ENCODE results near the gene C5orf47. TPM values are rescaled to one million over a fixed set of nuclear protein-coding genes. Genes with fewer than 3 reads are reported as not detected.
A peak's percentile ranks its signal among the peaks of the same experiment; 100 is the strongest.
"Not testable (repeated sequence)": the region's sequence is repeated elsewhere in the genome, so short reads cannot be mapped to it uniquely, and the experiment has no call there.

C5orf47 gene
- total RNA-seq, 1 donor from 2014 or later: not detected

GRCh38 chr5:174020069-174020927, 31.3 kb downstream of the C5orf47 start:
- not testable (repeated sequence) for H3K9me3 Mint-ChIP-seq; H3K36me3 Mint-ChIP-seq (ENCODE audit: low read depth); H3K27me3 Mint-ChIP-seq (ENCODE audit: low read depth)
- H3K27ac Mint-ChIP-seq (ENCODE audit: unreplicated experiment): peak overlapping the region; percentile 92
- peak; percentile 72 for TF ChIP-seq CTCF (conservative IDR thresholded peaks at IDR 0.05)
- peaks cover 23% of the 10 kb centered on the region for H3K4me1 Mint-ChIP-seq
- peak; percentile 50 for DNase-seq (ENCODE audit: low read depth, low spot score)
- peak overlapping the region; percentile 87 for H3K4me3 Mint-ChIP-seq

GRCh38 chr5:174020928-174021304, 31.9 kb downstream of the C5orf47 start:
- peaks cover 23% of the 10 kb centered on the region for H3K4me1 Mint-ChIP-seq
- TF ChIP-seq CTCF (conservative IDR thresholded peaks at IDR 0.05): no peak
- no peaks in the 10 kb centered on the region for H3K36me3 Mint-ChIP-seq (ENCODE audit: low read depth)
- H3K27ac Mint-ChIP-seq (ENCODE audit: unreplicated experiment): no peak overlapping the region
- peaks cover 3% of the 10 kb centered on the region for H3K27me3 Mint-ChIP-seq (ENCODE audit: low read depth)
- peaks cover 4% of the 10 kb centered on the region for H3K9me3 Mint-ChIP-seq
- H3K4me3 Mint-ChIP-seq: no peak overlapping the region
- DNase-seq (ENCODE audit: low read depth, low spot score): no peak

GRCh38 chr5:174022384-174023095, 33.6 kb downstream of the C5orf47 start:
- Mint-ChIP-seq H3K27ac (ENCODE audit: unreplicated experiment) (peak overlapping the region; percentile 81), H3K9me3 (peaks cover 4% of the 10 kb centered on the region), H3K27me3 (ENCODE audit: low read depth) (peaks cover 10% of the 10 kb centered on the region), H3K4me1 (peaks cover 23% of the 10 kb centered on the region), H3K36me3 (ENCODE audit: low read depth) (no peaks in the 10 kb centered on the region), H3K4me3 (peak overlapping the region; percentile 31)
- TF ChIP-seq CTCF (conservative IDR thresholded peaks at IDR 0.05): no peak
- DNase-seq (ENCODE audit: low read depth, low spot score): no peak

- Mint-ChIP-seq H3K9me3 (peaks cover 14% of the 10 kb centered on the region), H3K36me3 (ENCODE audit: low read depth) (peaks cover 7% of the 10 kb centered on the region), H3K27ac (ENCODE audit: unreplicated experiment) (no peak overlapping the region), H3K4me1 (no peaks in the 10 kb centered on the region), H3K4me3 (no peak overlapping the region), H3K27me3 (ENCODE audit: low read depth) (peaks cover 32% of the 10 kb centered on the region)
- TF ChIP-seq CTCF (conservative IDR thresholded peaks at IDR 0.05): no peak
- no peak for DNase-seq (ENCODE audit: low read depth, low spot score)
Measured at GRCh38 chr5:174030286-174030685, 41.3 kb downstream of the C5orf47 start.

GRCh38 chr5:174044466-174045254, 55.7 kb downstream of the C5orf47 start:
- no peak overlapping the region for H3K27ac Mint-ChIP-seq (ENCODE audit: unreplicated experiment)
- no peak for DNase-seq (ENCODE audit: low read depth, low spot score)
- no peaks in the 10 kb centered on the region for H3K36me3 Mint-ChIP-seq (ENCODE audit: low read depth)
- no peaks in the 10 kb centered on the region for H3K9me3 Mint-ChIP-seq
- peaks cover 55% of the 10 kb centered on the region for H3K27me3 Mint-ChIP-seq (ENCODE audit: low read depth)
- H3K4me3 Mint-ChIP-seq: no peak overlapping the region
- H3K4me1 Mint-ChIP-seq: no peaks in the 10 kb centered on the region
- TF ChIP-seq CTCF (conservative IDR thresholded peaks at IDR 0.05): no peak

Measured in neural crest cell (in vitro differentiated cells).